Measurements from ENCODE around the gene TBC1D24. TPM values are rescaled to one million over a fixed set of nuclear protein-coding genes. Genes with fewer than 3 reads are reported as not detected.

The TBC1D24 gene
- total and polyA plus RNA-seq, 8 donors: 3.2 to 35.6 (median 9.0) TPM

- DNase-seq: peak; percentile 53 to 67
- peak overlapping the region; percentile 56 to 93 (median 70) for H3K27ac ChIP-seq
Measured at GRCh38 chr16:2475413-2476344, 752 bp downstream of the TBC1D24 start.

GRCh38 chr16:2476345-2476720, 1.4 kb downstream of the TBC1D24 start:
- H3K4me3 ChIP-seq: peak overlapping the region; percentile 60 to 90 (median 80)
- H3K27ac ChIP-seq: peak overlapping the region; percentile 56 to 93 (median 61)
- TF ChIP-seq CTCF (IDR thresholded peaks at IDR 0.05) (no peak), EP300 (IDR thresholded peaks at IDR 0.05) (no peak), POLR2AphosphoS5 (IDR thresholded peaks at IDR 0.05) (no peak), POLR2A (IDR thresholded peaks at IDR 0.05) (no peak)

More at GRCh38 chr16:2475413-2476344, 752 bp downstream of the TBC1D24 start:
- intact Hi-C loops (cut with DNase I; ENCODE audit: low total_unique reads): no loop called here
- peaks cover 19 to 31% (median 29%) of the 10 kb centered on the region in 3 donors for H3K27me3 ChIP-seq
- H3K4me3 ChIP-seq: peak overlapping the region; percentile 60 to 90 (median 80)
- peaks cover 0 to 5% (median 2%) of the 10 kb centered on the region in 4 donors for H3K36me3 ChIP-seq
- WGBS, 5 donors: 5 to 24% (median 10%) methylated on average over 19 to 55 of the region's 55 CpGs
- TF ChIP-seq CTCF (IDR thresholded peaks at IDR 0.05) (no peak), POLR2A (IDR thresholded peaks at IDR 0.05) (no peak), EP300 (IDR thresholded peaks at IDR 0.05) (no peak)
- no peaks in the 10 kb centered on the region for H3K9me3 ChIP-seq
- H3K4me1 ChIP-seq: peaks cover 49 to 67% (median 62%) of the 10 kb centered on the region in 4 donors

GRCh38 chr16:2476741-2477140, 1.8 kb downstream of the TBC1D24 start:
- peaks cover 44 to 67% (median 59%) of the 10 kb centered on the region in 4 donors for H3K4me1 ChIP-seq
- H3K9me3 ChIP-seq: no peaks in the 10 kb centered on the region
- peaks cover 17 to 21% (median 19%) of the 10 kb centered on the region in 3 donors for H3K27me3 ChIP-seq
- 29 to 74% (median 51%) methylated on average over 3 of the region's 3 CpGs for WGBS, 5 donors
- H3K36me3 ChIP-seq: peaks cover 0 to 5% (median 2%) of the 10 kb centered on the region in 4 donors
- H3K4me3 ChIP-seq: peak overlapping the region in 1 of 4 donors; percentile 90
- peak overlapping the region; percentile 6 to 93 (median 56) for H3K27ac ChIP-seq
- TF ChIP-seq POLR2A (IDR thresholded peaks at IDR 0.05) (no peak), EP300 (IDR thresholded peaks at IDR 0.05) (no peak), CTCF (IDR thresholded peaks at IDR 0.05) (no peak), POLR2AphosphoS5 (IDR thresholded peaks at IDR 0.05) (no peak)
- no peak for DNase-seq
- intact Hi-C loops (cut with DNase I; ENCODE audit: low total_unique reads): no loop called here

More at GRCh38 chr16:2476345-2476720, 1.4 kb downstream of the TBC1D24 start:
- intact Hi-C loops (cut with DNase I; ENCODE audit: low total_unique reads): no loop called here
- no peak for DNase-seq
- Histone ChIP-seq H3K36me3 (peaks cover 0 to 5% (median 2%) of the 10 kb centered on the region in 4 donors), H3K27me3 (peaks cover 19 to 25% (median 23%) of the 10 kb centered on the region in 3 donors), H3K4me1 (peaks cover 48 to 67% (median 61%) of the 10 kb centered on the region in 4 donors), H3K9me3 (no peaks in the 10 kb centered on the region)
- 51 to 73% (median 69%) methylated on average over 9 of the region's 9 CpGs for WGBS, 5 donors

- Histone ChIP-seq H3K27me3 (peaks cover 11 to 15% (median 13%) of the 10 kb centered on the region in 3 donors), H3K9me3 (no peaks in the 10 kb centered on the region), H3K27ac (no peak overlapping the region), H3K36me3 (peaks cover 0 to 5% (median 2%) of the 10 kb centered on the region in 4 donors), H3K4me1 (peaks cover 46 to 65% (median 56%) of the 10 kb centered on the region in 4 donors), H3K4me3 (no peak overlapping the region)
- WGBS, 5 donors: 86 to 94% (median 90%) methylated on average over 3 of the region's 3 CpGs
- no peak for DNase-seq
- intact Hi-C loops (cut with DNase I; ENCODE audit: low total_unique reads): no loop called here
- TF ChIP-seq POLR2A (IDR thresholded peaks at IDR 0.05) (no peak), POLR2AphosphoS5 (IDR thresholded peaks at IDR 0.05) (no peak), CTCF (IDR thresholded peaks at IDR 0.05) (no peak)
Measured at GRCh38 chr16:2477327-2477726, 2.4 kb downstream of the TBC1D24 start.

Measured in stomach (tissue), 9 donors.